Measurements from ENCODE around the gene ADK.
"Not testable (repeated sequence)": the region's sequence is repeated elsewhere in the genome, so short reads cannot be mapped to it uniquely, and the experiment has no call there.

Gene ADK

DNA sequence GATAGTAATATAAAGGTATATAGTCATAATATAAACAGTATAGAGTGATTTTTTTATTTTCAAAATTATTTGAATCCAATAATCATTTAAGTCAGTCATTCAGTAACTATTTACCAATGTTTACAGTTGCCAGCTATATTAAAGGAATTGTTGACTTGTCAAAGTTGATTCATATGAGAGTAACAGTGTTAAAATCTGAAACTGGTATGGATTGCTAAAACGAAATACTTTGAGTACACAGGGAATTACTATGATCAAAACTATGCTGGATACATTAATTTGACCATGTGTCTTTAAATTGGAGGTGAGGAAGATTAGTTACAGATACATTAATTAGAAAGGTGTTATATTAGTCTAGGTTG lies 282.6 kb downstream of the ADK start:
- DNase-seq, result no peak

DNA sequence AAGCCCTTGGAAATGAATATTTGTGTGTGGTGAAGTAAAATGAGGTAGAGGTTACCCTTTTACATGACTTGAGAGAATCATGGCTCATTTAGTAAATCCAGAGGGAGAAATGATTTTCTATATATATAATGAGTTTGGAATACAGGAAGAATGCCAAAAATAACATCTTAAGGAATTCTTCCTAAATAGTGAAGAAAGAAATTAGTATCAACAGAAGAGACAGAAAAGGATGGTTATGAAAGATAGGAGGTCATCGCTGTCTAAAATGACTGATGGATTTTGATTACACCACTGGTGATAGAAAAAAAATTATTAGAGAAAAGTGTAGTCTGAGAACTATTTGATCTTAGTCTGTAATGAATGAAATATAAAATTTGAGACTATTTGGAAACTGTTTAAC lies 283.0 kb downstream of the ADK start:
- DNase-seq, result no peak

DNA sequence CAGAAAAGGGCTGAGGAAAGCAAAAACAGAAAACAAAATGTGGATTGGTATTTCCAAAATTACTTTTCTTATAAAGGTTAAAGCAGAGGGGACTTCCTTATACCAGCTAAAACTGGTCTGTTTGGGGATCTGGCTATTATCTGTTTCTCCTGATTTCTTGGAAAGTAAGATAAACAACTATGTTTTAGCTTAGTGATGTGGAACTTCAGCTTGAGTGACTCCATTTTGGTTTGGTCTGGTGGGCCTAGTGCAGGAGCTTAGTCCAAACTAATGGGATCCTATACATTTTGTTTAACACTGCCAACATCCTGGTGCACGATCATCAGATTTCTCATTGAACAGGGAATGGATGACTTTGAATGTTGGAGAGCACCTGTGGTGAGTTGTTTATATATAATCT lies 283.5 kb downstream of the ADK start:
- no peak for DNase-seq

DNA sequence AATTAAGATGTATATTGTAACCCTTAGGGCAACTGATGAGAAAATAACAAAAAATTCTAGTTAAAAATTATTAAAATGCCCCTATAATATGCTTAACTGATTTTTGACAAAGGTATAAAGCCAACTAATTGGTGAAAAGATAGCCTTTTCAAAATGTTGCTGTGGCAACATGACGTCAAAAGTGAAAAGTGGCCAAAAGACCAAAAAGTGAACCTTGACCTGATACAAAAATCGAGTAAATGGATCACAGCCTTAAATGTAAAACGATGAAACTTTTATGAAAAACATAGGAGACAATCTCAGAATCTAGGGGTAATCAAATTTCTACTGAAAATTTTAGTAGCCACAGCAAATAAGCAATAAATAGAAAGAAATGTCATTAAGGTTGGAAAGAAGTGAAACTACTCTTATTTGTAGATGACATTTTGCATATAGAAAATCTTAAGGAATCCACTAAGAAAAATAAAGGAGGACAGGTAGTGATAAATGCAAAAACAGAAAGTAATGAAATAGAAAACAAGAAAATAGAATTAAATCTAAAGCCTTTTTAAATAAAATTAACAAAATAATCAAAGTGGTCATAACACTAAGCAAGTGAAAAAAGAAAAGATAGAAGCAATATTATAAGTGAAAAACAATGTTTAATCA lies 285.6 kb downstream of the ADK start:
- DNase-seq, result no peak

DNA sequence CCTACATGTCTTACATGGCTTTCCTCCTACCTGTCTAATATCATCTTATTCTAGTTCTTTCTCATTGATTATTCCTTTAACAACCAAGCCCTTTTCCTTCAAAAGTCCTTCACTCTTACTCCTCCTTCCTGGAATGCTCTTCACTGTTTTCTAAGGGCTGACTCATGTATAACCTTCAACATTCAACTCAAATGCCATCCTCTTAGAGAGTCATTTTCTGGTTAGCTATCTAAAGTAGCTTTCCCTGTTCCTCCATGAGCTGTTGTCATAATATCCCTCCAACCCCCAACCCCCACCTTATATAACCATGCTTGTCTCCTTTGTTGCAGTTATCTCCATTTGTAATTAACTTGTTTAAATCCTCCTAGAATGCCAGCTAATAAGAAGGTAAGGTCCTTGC lies 286.8 kb downstream of the ADK start:
- no peak for DNase-seq

DNA sequence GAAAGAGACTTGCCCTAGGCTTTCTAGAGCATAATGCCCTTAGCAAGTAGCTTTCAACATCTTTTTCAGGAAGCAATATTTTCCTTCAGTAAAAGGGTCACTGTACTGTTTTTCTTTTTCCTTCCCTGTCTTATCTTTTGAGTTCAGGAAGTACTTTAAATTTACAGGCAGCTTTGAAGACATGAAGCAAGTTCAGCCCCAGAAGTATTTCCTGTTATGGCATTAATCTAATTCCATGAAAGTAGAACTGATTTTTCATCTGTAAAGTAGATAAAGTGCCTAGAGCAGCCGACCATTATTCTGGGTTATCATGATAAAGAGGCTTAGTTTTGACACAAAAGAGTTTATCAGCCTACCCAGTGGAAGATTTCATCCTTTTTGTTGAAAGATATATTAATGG lies 288.2 kb downstream of the ADK start:
- no peak for DNase-seq

DNA sequence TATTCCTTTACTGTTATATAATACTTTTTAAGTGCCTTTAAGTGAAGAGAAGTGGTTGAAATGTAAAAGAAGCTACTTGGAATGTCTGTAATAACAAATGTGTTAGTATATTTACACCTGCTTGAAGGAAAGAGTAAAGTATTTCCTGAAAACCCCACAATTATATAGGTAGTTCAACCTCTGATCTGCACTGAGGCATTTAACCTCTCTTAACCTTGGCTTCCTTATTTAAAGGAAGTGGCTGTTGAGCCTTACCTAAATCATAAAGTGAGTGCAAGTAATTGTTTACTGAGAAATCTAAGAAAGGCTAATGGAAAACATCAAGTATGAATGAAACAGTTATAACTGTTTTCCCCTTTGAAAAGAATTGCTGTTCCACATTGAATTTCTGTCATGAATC lies 294.5 kb downstream of the ADK start:
- DNase-seq, result no peak

DNA sequence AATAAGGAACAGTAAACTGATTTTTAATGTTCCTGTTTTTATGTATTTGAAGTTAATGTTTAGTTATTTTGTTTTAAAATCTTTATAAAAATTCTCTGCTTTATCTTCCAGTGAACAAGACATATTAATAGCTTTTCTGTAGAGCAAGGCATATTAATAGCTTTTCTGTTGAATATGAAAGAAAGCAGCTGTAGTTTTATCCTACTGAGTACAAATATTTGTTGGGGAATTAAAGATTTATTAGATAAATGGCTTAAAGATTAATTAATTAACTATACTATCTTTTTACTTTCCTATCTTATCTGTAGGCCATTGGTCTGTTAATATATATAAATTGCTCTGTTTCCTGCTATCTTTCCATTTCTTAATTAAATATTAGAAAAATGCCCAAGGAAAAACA lies 299.6 kb downstream of the ADK start:
- DNase-seq, result no peak

DNA sequence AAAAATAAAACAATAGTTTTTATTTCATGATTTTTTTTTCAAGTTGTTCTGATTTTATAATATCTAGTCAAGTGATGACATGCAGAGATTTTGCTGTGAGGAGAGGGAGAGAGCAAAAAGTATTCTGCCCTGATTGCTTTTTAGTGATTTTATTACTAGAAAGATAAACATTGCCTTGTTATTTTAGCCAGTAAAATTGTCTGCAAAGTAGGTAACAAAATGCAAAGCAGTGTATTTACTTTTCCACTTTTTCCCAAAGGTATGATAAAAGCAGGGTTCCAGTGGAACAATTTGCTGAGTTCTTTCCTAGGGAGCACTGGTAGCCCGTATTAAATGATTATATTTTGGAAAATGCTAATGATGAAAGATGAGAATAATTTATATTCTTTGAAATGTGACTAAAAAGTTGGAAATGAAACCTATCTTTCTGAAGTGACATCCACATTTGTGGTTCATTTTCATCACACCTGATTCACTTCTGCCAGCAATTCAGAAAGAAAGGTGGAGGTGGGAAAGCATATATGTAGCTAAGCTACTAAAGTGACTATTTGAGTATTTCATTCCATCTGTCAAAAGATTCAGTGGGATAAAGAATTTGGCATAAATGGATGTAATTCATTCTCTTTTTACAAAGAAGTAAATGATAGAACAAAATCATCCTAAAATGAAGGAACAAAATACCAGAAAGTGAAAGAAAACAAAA lies 300.3 kb downstream of the ADK start:
- DNase-seq, result no peak

DNA sequence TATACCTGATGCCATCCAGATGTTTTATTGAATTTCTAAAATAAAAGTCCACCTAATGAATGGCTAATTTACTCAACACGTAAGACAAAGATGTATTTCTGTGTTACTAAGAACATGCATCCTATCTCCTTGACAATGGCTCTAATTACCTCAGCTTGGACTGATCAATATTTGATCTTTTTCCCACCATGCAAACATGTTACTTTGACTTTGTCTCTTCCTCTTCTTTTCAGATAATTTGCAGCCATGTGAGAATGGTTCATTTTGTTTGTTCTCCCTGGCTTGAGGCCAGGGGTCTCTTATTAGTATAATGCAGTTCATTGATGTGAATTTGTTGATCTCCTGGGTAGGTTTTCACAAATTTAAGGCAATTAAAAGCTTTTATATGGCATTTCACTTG lies 302.1 kb downstream of the ADK start:
- no peak for DNase-seq

DNA sequence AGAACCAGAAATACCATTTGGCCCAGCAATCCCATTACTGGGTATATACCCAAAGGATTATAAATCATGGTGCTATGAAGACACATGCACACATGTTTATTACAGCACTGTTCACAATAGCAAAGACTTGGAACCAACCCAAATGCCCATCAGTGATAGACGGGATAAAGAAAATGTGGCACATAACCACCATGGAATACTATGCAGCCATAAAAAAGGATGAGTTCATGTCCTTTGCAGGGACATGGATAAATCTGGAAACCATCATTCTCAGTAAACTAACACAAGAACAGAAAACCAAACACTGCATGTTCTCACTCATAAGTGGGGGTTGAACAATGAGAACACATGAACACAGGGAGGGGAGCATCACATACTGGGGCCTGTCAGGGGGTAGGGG lies 306.5 kb downstream of the ADK start:
- DNase-seq, result not testable (repeated sequence)

DNA sequence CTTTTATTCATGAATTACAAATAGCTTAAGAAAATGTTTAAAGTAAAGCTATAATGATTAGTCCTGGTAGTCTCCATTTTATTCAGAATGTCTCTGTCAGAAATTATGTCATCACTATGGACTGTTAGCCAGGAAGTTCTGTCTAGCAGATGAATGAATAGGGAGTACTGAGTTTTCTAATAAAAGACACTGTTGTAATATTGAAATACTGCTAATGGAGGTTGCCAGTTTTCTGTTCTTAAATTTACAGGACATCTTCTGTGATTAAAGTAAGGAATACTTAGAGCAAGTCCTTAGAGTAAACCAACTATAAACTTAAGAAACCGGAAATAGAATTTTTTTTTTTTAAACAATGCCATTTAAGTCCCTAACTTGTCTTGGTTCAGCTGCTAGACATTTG lies 309.8 kb downstream of the ADK start:
- DNase-seq, result no peak

DNA sequence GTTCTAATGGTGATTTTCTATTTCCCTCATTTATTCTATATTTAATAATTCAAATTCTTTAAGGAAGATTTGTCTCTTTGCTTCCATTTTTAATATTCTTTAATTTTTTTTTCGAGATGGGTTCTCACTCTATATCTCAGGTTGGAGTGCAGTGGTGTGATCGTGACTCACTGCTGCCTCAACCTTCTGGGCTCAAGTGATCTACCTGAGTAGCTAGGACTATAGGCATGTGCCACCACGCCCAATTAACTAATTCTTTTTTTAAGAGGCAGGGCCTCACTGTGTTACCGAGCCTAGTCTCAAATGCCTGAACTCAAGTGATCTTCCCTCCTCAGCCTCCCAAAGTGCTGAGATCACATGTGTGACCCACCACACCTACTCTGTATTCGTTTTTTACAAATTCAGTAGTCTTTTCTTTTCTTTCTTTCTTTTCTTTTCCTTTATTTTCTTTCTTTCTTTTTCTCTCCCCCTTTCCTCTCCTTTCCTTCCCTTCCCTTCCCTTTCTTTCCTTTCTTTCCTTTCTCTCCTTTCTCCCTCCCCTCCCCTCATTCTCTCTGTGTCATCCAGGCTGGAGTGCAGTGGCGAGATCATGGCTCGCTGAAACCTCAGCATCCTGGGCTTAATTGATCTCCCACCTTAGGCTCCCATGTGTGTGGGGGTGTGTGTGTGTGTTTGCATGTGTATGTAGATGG lies 323.1 kb downstream of the ADK start:
- DNase-seq, result no peak

DNA sequence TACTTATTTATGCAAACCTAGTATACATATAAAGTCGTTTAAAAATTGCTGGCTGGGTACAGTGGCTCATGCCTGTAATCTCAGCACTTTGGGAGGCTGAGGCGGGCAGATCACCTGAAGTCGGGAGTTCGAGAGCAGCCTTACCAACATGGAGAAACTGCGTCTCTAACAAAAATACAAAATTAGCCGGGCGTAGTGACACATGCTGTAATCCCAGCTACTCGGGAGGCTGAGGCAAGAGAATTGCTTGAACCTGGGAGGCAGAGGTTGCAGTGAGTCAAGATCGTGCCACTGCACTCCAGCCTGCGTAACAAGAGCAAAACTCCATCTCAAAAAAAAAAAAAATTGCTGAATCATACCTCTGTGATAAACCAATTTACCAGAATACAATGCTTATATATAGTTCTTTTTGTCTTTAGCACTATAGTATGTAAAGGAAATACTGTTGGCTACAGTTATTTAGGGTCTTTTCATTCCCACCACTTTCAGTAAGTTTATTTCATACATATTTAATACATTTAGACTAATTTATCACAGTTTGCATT lies 325.2 kb downstream of the ADK start:
- DNase-seq, result not testable (repeated sequence)

DNA sequence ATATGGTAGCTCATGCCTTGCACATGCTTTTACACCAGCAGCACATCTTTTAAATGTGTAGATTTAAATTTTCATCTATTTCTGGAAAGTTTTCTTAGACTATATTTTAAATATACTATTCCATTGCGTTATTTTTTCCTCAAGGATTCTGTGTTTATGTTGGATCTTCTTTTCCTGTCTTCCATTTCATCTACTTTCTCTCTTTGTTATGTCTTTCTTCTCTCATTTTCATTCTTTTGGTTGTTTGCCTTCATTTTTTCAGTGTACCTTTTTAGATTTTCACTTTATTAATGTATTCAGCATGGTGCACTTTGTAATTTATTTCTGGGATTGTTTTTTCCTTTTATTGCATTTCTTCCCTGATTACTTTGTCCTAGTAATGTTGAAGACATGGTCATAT lies 329.8 kb downstream of the ADK start:
- DNase-seq, result no peak

DNA sequence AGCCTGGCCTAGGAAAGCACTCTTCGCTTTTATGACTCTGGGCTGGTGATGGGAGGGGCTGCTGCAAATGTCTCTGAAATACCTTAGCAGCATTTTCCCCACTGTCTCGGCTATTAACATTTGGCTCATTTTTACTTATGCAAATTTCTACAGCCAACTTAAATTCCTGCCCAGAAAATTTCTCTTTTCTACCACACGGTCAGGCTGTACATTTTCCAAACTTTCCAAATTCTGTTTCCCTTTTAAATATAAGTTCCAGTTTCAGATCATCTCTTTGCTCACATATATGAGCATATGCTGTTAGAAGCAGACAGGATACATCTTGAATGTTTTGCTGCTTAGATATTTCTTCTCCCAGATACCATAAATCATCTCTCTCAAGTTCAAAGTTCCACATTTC lies 332.3 kb downstream of the ADK start:
- no peak for DNase-seq

DNA sequence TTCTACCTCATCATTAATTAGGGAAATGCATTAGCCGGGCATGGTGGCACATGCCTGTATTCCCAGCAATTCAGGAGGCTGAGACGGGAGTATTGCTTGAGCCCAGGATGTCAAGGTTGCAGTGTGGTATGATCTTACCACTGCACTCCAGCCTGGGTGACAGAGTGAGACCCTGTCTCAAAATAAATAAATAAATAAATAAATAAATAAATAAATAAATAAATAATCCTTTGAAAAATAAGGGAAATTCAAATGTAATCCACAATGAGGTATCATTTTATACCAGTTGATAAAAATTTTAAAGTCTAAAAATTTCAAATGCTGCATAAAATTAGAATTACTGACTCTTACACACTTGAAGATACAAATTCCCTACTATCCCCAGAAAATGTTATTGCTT lies 334.3 kb downstream of the ADK start:
- DNase-seq, result no peak

DNA sequence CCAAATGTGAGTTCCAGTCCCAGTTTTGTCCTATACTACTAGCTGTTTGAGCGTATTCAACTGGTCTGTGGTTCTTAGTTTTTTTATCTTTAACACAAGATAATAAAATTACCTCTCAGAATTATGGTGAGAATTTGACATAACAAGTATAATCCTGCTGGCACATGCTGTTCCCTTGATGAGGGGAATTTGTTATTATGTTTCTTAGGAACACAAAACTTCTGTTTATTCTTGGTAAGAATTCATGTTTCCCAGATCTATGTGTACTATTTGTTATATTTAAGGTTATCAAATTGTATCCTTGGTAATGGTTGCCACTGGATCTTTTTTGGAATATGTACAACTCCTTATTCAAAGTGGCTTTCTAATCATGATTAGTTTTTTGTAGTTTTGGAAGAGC lies 335.6 kb downstream of the ADK start:
- DNase-seq, result no peak

DNA sequence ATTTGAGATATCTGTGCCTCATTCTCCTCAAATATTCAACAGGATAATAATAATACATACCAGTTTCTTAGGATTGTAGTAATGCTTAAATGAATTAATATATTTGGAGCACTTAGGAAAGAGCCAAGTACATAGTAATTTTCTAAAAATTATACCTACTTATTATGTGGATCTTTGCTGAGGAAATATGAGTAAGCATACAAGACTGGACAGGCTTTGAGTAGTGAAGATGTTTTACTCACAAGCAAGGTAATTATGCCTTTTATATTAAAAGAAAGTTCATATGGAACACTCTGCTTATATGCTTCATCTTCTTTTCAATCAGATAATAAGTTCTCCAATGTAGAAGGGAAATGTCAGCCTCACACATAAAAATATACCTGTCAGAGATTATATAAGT lies 337.9 kb downstream of the ADK start:
- DNase-seq, result no peak

DNA sequence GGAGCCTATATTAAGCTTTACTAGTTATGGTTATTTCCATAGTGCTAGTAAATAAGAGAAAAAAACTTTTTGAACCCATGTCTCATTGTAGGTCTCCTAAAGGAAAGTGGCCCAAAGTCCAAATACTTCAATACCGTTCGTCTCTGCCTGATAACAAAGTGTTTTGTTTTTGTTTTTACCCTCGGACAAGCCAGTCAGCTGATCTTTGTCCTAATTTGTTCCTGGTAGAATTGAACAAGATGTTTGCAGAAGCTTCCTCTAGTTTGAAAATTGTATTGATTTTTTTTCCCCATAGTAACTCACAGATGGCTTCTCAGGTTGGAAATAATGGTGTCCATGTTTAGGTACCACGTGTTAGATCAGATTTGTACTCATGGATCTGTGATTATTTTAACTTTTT lies 339.5 kb downstream of the ADK start:
- DNase-seq, result no peak

DNA sequence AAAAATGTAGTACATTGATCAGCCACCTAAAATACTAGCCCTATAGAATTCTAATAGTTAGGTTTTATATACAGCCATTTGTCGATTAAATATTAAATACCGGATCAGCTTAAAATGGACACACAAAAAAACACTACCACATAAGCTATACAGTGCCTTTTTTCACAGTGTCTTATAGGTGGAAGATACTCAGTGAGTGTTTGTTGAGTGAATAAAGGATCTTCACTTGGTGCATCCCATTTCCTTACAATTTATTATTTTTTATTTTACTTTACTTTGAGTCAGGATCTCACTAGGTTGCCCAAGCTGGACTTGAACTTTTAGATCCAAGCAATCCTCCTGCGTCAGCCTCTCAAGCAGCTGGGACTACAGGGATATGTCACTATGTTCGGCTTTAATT lies 340.0 kb downstream of the ADK start:
- no peak for DNase-seq

DNA sequence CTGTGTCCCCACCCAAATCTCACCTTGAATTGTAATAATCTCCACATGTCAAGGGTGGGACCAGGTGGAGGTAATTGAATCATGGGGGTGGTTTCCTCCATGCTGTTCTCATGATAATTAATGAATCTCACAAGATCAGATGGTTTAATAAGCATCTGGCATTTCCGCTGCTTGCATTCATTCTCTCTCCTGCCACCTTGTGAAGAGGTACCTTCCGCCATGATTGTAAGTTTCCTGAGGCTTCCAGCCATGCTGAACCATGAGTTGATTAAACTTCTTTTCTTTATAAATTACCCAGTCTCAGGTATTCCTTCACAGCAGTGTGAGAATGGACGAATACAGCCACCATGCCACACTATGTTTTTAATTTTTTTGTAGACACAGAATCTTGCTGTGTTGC lies 345.3 kb downstream of the ADK start:
- not testable (repeated sequence) for DNase-seq

DNA sequence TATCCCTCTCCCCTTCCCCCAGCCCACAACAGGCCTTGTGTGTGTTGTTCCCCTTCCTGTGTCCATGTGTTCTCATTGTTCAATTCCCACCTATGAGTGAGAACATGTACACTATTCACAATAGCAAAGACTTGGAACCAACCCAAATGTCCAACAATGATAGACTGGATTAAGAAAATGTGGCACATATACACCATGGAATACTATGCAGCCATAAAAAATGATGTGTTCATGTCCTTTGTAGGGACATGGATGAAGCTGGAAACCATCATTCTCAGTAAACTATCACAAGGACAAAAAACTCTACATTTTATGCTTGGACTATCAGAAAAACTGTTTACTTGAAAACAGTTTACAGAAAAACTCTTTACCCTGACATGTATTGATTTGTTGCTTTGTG lies 347.6 kb downstream of the ADK start:
- DNase-seq, result not testable (repeated sequence)

DNA sequence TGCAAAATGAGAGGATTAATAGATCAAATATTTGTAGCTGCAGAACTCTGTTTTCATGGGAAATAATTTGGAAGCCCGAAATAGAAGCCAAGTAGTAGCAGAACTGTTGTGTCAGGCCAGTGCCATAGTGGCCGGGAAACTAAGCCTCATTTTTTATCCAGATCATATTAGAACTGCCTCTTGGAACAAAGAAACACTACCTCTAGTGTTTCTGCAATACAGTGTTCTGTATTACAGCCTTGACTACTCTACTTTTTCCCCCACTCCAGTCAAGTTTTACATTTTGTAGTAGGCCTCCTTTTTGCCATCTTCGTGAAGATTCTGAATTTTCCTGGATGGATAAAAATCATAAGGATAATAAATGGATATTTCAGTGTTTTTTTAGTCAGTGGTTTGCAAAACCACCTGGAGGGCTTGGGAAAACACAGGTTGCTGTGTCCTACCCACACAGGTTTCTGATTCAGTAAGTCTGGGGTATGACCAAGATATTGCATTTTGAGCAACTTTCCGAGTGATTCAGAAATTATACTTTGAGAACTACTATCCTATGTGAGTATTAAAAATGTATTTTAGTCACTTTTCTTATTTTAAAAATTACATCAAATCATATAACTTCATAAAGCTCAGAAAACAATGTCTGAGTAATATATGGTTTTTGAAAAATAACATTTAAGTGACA lies 349.1 kb downstream of the ADK start:
- DNase-seq, result no peak

Data from NCI-H187 (cell line).